AG09319 (cell line): Measurements from ENCODE around the gene MMP23B.
A peak's percentile ranks its signal among the peaks of the same experiment; 100 is the strongest.

Experiments used
- DNase-seq: peaks from one replicate; pipeline ENCODE4 v3.0.0-alpha.2; 2010; ENCODE audit warnings: low read depth; ENCODE audit errors: extremely low read depth
- CTCF ChIP-seq: IDR thresholded peaks from 2 replicates; pipeline ENCODE4 v1.5.1; 2011; ENCODE audit warnings: low read depth, mild to moderate bottlenecking, inconsistent platforms, low read length, moderate library complexity

Gene MMP23B

DNA sequence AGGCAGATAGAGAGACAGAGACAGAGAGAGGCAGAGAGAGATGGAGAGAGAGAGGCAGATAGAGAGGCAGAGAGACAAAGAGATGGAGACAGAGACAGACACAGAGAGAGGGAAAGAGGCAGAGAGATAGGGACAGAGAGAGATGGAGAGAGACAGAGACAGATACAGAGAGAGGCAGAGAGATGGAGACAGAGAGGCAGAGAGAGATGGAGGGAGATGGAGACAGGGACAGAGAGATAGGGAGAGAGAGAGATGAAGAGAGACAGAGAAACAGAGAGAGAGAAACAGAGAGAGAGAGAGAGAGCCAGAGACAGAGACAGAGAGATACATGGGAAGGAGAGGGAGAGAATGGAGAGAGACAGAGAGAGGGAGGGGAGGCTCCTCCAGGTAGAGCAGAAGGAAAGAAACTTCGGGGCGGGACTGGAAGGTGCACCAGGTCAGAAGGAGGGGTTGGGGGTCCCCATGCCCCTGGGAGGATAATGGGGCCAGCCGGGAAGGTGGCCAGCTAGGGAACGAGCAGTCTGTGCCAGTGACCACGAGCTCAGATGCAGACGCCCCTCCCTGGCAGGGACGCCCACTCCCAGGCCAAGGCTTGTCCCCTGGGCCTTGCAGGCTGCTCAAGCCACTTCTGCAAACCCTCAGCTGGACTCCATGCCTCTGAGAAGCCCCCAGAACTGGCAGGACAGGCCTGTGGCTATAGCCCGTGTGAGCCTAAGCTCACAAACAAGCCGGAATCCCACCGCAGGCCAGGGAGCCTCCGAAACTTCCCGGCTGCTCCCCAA lies 35.3 kb upstream of the MMP23B start:
- DNase-seq, result no peak
- TF ChIP-seq CTCF, result no peak

- DNase-seq, result no peak
- TF ChIP-seq CTCF, result peak; percentile 19
These were observed 34.6 kb upstream of the MMP23B start for GRCh38 chr1:1597275-1597930.

DNA sequence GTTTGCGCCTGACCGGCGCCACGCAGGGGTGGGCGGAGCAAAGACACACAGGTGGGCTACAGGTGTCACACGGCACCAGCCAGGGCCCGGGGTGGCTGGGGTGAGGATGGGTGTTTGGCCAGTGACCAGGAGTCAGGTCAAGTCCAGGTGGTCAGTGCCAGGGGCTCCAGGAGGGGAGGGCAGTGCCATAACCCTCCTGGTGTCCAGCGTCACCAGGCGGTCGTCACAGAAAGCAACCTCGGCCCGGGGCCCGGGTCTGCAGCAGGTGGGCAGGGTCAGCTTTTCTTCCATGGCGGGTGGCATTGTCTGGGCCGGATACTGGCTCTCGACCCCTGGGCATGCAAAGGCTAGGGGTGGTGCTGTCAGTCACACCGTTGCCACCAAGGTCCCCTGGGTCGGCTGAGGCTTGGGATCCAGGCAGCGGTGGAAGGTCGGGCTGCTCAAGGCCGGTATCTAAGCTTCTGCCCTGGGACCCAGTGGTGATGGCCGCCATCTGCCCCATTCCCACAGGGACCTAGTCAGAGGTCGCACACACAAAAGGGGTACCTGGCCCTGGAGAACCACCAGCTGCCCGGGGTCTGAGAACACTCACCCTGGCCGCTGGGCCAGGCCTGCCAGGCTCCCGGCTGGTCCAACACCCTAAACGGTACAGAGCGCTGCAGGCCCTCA lies 33.8 kb upstream of the MMP23B start:
- TF ChIP-seq CTCF, result no peak
- no peak for DNase-seq

DNA sequence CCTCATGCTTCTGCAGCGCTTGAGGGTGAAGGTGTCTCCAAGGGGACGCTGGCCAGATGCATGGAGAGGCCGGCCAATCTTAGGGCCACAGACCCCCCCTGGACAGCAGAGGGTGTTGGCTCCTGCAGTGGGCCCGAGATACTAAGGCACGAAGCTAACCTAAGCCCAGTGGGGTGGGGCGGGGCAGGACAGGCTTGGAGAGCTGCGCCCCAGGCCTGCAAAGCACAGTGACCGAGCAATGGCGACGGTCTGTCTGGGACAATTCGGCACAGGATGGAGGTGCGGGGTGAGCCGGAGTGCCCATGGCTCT lies 33.3 kb upstream of the MMP23B start:
- no peak for TF ChIP-seq CTCF
- no peak for DNase-seq

DNA sequence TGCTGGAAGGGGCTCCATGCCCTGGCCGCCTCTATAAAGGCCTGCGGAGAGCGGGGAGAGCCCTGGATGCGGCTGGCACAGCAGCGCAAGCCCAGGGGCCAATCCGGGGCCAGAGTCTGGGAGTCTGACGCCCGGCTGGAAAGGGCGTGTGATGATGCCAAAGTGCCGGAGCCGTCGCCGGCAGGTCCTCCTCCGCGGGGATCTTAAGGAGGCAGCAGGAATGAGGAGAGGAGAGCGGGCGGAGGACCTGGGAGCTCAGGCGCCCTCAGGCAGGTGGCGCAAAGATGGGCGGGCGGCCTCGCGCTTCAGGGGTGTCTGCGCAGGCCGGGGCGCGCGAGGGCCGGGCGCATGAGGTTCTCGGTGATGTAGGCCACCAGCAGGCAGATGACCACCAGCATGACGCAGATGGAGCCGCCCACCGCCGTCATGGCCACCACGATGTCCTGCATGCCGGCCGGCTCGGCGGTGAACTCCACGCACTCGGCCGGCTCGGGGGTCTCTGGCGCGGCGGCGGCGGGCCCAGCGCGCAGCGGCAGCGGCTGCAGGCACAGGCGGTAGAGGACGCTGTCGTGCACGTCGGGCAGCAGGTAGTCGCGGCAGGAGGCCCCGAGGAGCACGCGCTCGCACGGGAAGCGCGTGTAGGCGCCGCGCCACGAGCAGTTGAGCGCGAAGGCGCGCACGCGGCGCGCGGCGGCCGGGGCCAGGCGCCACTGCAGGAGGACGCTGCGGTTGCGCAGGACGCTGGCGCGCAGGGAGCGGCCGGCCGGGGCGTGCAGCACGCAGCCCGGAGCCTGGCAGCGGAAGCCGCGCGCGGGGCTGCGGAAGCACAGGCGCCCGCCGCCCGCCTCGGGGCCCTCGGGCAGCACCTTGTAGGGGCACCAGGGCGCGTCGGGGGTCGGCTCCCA lies 32.7 kb upstream of the MMP23B start:
- no peak for TF ChIP-seq CTCF
- no peak for DNase-seq

GRCh38 chr1:1599935-1600860 lies 31.8 kb upstream of the MMP23B start, which contains the start of gene FNDC10:
TSS of gene FNDC10 (minus strand) at chr1:1600135. CDS start at chr1:1600015, 120 bp downstream.
- no peak for DNase-seq
- TF ChIP-seq CTCF, result no peak
